Osteocyte (in vitro differentiated cells): ENCODE results near the gene TNFSF13. TPM values are rescaled to one million over a fixed set of nuclear protein-coding genes. Genes with fewer than 3 reads are reported as not detected.
A peak's percentile ranks its signal among the peaks of the same experiment; 100 is the strongest.

Experiments used
- DNase-seq: peaks from one replicate; pipeline ENCODE4 v3.0.0; 2021; ENCODE audit warnings: mixed read lengths; ENCODE audit not compliant: unreplicated experiment; ENCODE audit errors: extremely low spot score
- H3K27ac Mint-ChIP-seq: one replicate; pipeline ENCODE4 v1.8.0; 2021; ENCODE audit warnings: mild to moderate bottlenecking, mixed read lengths; ENCODE audit not compliant: unreplicated experiment
- H3K27me3 Mint-ChIP-seq: one replicate; pipeline ENCODE4 v1.8.0; 2021; ENCODE audit warnings: mixed read lengths; ENCODE audit not compliant: unreplicated experiment
- H3K36me3 Mint-ChIP-seq: one replicate; pipeline ENCODE4 v1.8.0; 2021; ENCODE audit warnings: mixed read lengths; ENCODE audit not compliant: unreplicated experiment
- H3K4me1 Mint-ChIP-seq: one replicate; pipeline ENCODE4 v1.8.0; 2021; ENCODE audit warnings: mixed read lengths; ENCODE audit not compliant: unreplicated experiment
- H3K4me3 Mint-ChIP-seq: one replicate; pipeline ENCODE4 v1.8.0; 2021; ENCODE audit warnings: mild to moderate bottlenecking, moderate library complexity, mixed read lengths; ENCODE audit not compliant: unreplicated experiment
- H3K9me3 Mint-ChIP-seq: one replicate; pipeline ENCODE4 v1.8.0; 2021; ENCODE audit warnings: mixed read lengths; ENCODE audit not compliant: unreplicated experiment
- CTCF ChIP-seq: fragments of 200-600 bp; sonication (generic); IDR thresholded peaks from 2 replicates; pipeline ENCODE4 v1.5.0; 2021; ENCODE audit warnings: antibody characterized with exemption, mild to moderate bottlenecking, moderate library complexity
- total RNA-seq: library from RNA; stranded (reverse); gene quantifications from 2 replicates; pipeline ENCODE4 v1.2.1, GENCODE V29; 2021

The TNFSF13 gene
- total RNA-seq, 1 donor from 2014 or later, result 1.5 TPM

GRCh38 chr17:7575959-7576358 lies 17.4 kb downstream of the TNFSF13 start:
- no peak for TF ChIP-seq CTCF
- H3K9me3 Mint-ChIP-seq, result no peaks in the 10 kb centered on the region
- H3K4me3 Mint-ChIP-seq, result no peak overlapping the region
- H3K27ac Mint-ChIP-seq, result peak overlapping the region; percentile 27
- H3K36me3 Mint-ChIP-seq, result peaks cover 46% of the 10 kb centered on the region
- peaks cover 59% of the 10 kb centered on the region for H3K4me1 Mint-ChIP-seq
- no peaks in the 10 kb centered on the region for H3K27me3 Mint-ChIP-seq
- DNase-seq, result no peak

GRCh38 chr17:7576432-7576937 lies 17.9 kb downstream of the TNFSF13 start:
- Mint-ChIP-seq H3K4me3 (peak overlapping the region; percentile 38), H3K4me1 (peaks cover 59% of the 10 kb centered on the region), H3K27ac (peak overlapping the region; percentile 27), H3K36me3 (peaks cover 46% of the 10 kb centered on the region), H3K9me3 (no peaks in the 10 kb centered on the region), H3K27me3 (no peaks in the 10 kb centered on the region)
- no peak for DNase-seq
- no peak for TF ChIP-seq CTCF

- no peaks in the 10 kb centered on the region for H3K9me3 Mint-ChIP-seq
- peaks cover 46% of the 10 kb centered on the region for H3K36me3 Mint-ChIP-seq
- TF ChIP-seq CTCF, result no peak
- no peaks in the 10 kb centered on the region for H3K27me3 Mint-ChIP-seq
- no peak for DNase-seq
- H3K4me3 Mint-ChIP-seq, result no peak overlapping the region
- H3K4me1 Mint-ChIP-seq, result peaks cover 58% of the 10 kb centered on the region
- no peak overlapping the region for H3K27ac Mint-ChIP-seq
Measured at GRCh38 chr17:7577327-7578199, 19.0 kb downstream of the TNFSF13 start.

GRCh38 chr17:7579001-7579833 lies 20.7 kb downstream of the TNFSF13 start, which contains the start of gene CD68:
Gene CD68, plus strand, starts transcription at chr17:7579638. Its CDS starts 40 bp downstream, at chr17:7579678.
- Mint-ChIP-seq H3K9me3 (no peaks in the 10 kb centered on the region), H3K36me3 (peaks cover 41% of the 10 kb centered on the region), H3K4me3 (no peak within 1 kb of the TSS), H3K4me1 (peaks cover 62% of the 10 kb centered on the region), H3K27me3 (no peaks in the 10 kb centered on the region), H3K27ac (peak within 1 kb of the TSS; percentile 89)
- no peak for TF ChIP-seq CTCF
- DNase-seq, result no peak
